SH-SY5Y (cell line): ENCODE results near the gene GP9.

Experiments
- GATA2 ChIP-seq: IDR thresholded peaks from 2 replicates; pipeline ENCODE4 v1.6.1; 2011; ENCODE audit warnings: mild to moderate bottlenecking, low read depth, low read length
- GATA3 ChIP-seq: IDR thresholded peaks from 2 replicates; pipeline ENCODE4 v1.6.1; 2011; ENCODE audit warnings: low read depth, mild to moderate bottlenecking, low read length, moderate library complexity

Gene GP9

GRCh38 chr3:129022114-129023007, 38.2 kb upstream of the GP9 start:
- TF ChIP-seq GATA2, result no peak

GRCh38 chr3:129023008-129023358, 37.6 kb upstream of the GP9 start:
- TF ChIP-seq GATA3 (no peak), GATA2 (no peak)

- no peak for TF ChIP-seq GATA3
Measured at GRCh38 chr3:129023909-129024308, 36.7 kb upstream of the GP9 start.

- no peak for TF ChIP-seq GATA3
- TF ChIP-seq GATA2, result no peak
Measured at GRCh38 chr3:129025108-129025507, 35.5 kb upstream of the GP9 start.

GRCh38 chr3:129025691-129026435, 34.7 kb upstream of the GP9 start:
- TF ChIP-seq GATA3 (no peak), GATA2 (no peak)

- TF ChIP-seq GATA3 (no peak), GATA2 (no peak)
Measured at GRCh38 chr3:129026728-129027543, 33.6 kb upstream of the GP9 start.

GRCh38 chr3:129027544-129027880, 33.1 kb upstream of the GP9 start:
- TF ChIP-seq GATA2 (no peak), GATA3 (no peak)

GRCh38 chr3:129028866-129029265, 31.7 kb upstream of the GP9 start:
- TF ChIP-seq GATA3, result no peak
- no peak for TF ChIP-seq GATA2

- TF ChIP-seq GATA2, result no peak
- TF ChIP-seq GATA3, result no peak
Measured at GRCh38 chr3:129030611-129031010, 30.0 kb upstream of the GP9 start.

GRCh38 chr3:129031476-129032215, 28.9 kb upstream of the GP9 start:
- TF ChIP-seq GATA3 (no peak), GATA2 (no peak)

GRCh38 chr3:129032716-129033115, 27.9 kb upstream of the GP9 start:
- TF ChIP-seq GATA2, result no peak
- TF ChIP-seq GATA3, result no peak

GRCh38 chr3:129033151-129033550, 27.4 kb upstream of the GP9 start:
- TF ChIP-seq GATA2 (no peak), GATA3 (no peak)

GRCh38 chr3:129033633-129034321, 26.8 kb upstream of the GP9 start:
- no peak for TF ChIP-seq GATA2
- no peak for TF ChIP-seq GATA3
